Prostate gland (tissue), 1 donor: Measurements from ENCODE around the gene S100A1.

Experiments
- POLR2A ChIP-seq: fragments of 450-650 bp; IDR thresholded peaks from one replicate; pipeline ENCODE4 v1.6.1; 2016; ENCODE audit warnings: antibody characterized with exemption, mild to moderate bottlenecking
- POLR2AphosphoS5 ChIP-seq: sonication (generic); formaldehyde crosslinking; IDR thresholded peaks from one replicate; pipeline ENCODE4 v1.6.1; 2017; ENCODE audit warnings: antibody characterized with exemption

- no peak for TF ChIP-seq POLR2AphosphoS5
- no peak for TF ChIP-seq POLR2A
Measured at GRCh38 chr1:153602749-153603148, 25.5 kb upstream of the S100A1 start.
